Neural cell (in vitro differentiated cells): Measurements from ENCODE around the gene LILRB5. TPM values are rescaled to one million over a fixed set of nuclear protein-coding genes. Genes with fewer than 3 reads are reported as not detected.

Source experiments
- H2AFZ ChIP-seq: fragments of 200-600, 300-800 bp; sonication (generic), shearing (Covaris generic); 2 replicates; pipeline ENCODE4 v1.6.0; 2014; ENCODE audit warnings: low read depth, mild to moderate bottlenecking, antibody characterized with exemption, low read length, moderate library complexity
- H3F3A ChIP-seq: fragments of 200-600 bp; shearing (Covaris generic); 2 replicates; pipeline ENCODE4 v1.6.1; 2016; ENCODE audit warnings: mild to moderate bottlenecking, moderate library complexity, mixed read lengths, antibody characterized with exemption, low read length; ENCODE audit not compliant: insufficient read depth, poor library complexity, severe bottlenecking
- H3K27ac ChIP-seq: fragments of 200-600, 300-800 bp; sonication (generic), shearing (Covaris generic); 2 replicates; pipeline ENCODE4 v1.5.1; 2014; ENCODE audit warnings: mild to moderate bottlenecking, low read length, moderate library complexity
- H3K27me3 ChIP-seq: fragments of 300-800, 200-600 bp; sonication (generic), shearing (Covaris generic); 2 replicates; pipeline ENCODE4 v1.6.0; 2014; ENCODE audit warnings: mild to moderate bottlenecking, low read depth, low read length, moderate library complexity; ENCODE audit not compliant: insufficient read depth
- H3K36me3 ChIP-seq: fragments of 300-800, 200-600 bp; sonication (generic), shearing (Covaris generic); 2 replicates; pipeline ENCODE4 v1.5.1; 2014; ENCODE audit warnings: mild to moderate bottlenecking, antibody characterized with exemption, low read length, moderate library complexity; ENCODE audit not compliant: insufficient read depth
- H3K4me2 ChIP-seq: fragments of 300-800, 200-600 bp; sonication (generic), shearing (Covaris generic); 2 replicates; pipeline ENCODE4 v1.6.0; 2014; ENCODE audit warnings: mild to moderate bottlenecking, low read length
- H3K4me3 ChIP-seq: fragments of 300-800, 200-600 bp; sonication (generic), shearing (Covaris generic); 2 replicates; pipeline ENCODE4 v1.5.1; 2014; ENCODE audit warnings: mild to moderate bottlenecking, low read length, moderate library complexity
- H3K79me2 ChIP-seq: fragments of 200-600 bp; shearing (Covaris generic); replicated peaks from 2 replicates; pipeline ENCODE4 v1.6.0; 2014; ENCODE audit warnings: mild to moderate bottlenecking, low read length, moderate library complexity; ENCODE audit not compliant: insufficient read depth
- H3K9ac ChIP-seq: fragments of 300-800, 200-600 bp; sonication (generic), shearing (Covaris generic); 2 replicates; pipeline ENCODE4 v1.6.1; 2016; ENCODE audit warnings: mild to moderate bottlenecking, low read length, mixed read lengths
- H3K9me2 ChIP-seq: fragments of 200-600 bp; shearing (Covaris generic); 2 replicates; pipeline ENCODE4 v1.6.1; 2016; ENCODE audit warnings: mild to moderate bottlenecking, low read length, mixed read lengths; ENCODE audit not compliant: insufficient read depth
- H3K9me3 ChIP-seq: fragments of 200-600, 300-800 bp; sonication (generic), shearing (Covaris generic); 2 replicates; pipeline ENCODE4 v1.6.1; 2016; ENCODE audit warnings: mild to moderate bottlenecking, mixed run types, low read length, moderate library complexity, mixed read lengths
- H4K20me1 ChIP-seq: fragments of 200-600 bp; shearing (Covaris generic); 2 replicates; pipeline ENCODE4 v1.6.1; 2016; ENCODE audit warnings: mild to moderate bottlenecking, mixed run types; ENCODE audit not compliant: insufficient read depth
- EP300 ChIP-seq: fragments of 450-650 bp; conservative IDR thresholded peaks from 2 replicates; pipeline ENCODE4 v1.6.1; 2014; ENCODE audit warnings: antibody characterized with exemption, mild to moderate bottlenecking, moderate library complexity; ENCODE audit not compliant: poor library complexity, severe bottlenecking
- EZH2 ChIP-seq: fragments of 200-600, 300-800 bp; shearing (Covaris generic), sonication (generic); IDR thresholded peaks from 2 replicates; pipeline ENCODE4 v1.6.1; 2014; ENCODE audit warnings: antibody characterized with exemption, low read length, borderline replicate concordance, mild to moderate bottlenecking; ENCODE audit not compliant: insufficient read depth, poor library complexity, severe bottlenecking
- MXI1 ChIP-seq: fragments of 450-650 bp; conservative IDR thresholded peaks from 2 replicates; pipeline ENCODE4 v1.6.1; 2014; ENCODE audit warnings: antibody characterized with exemption, mild to moderate bottlenecking; ENCODE audit not compliant: poor library complexity, severe bottlenecking
- POLR2AphosphoS5 ChIP-seq: IDR thresholded peaks from 2 replicates; pipeline ENCODE4 v1.6.1; 2012
- RAD21 ChIP-seq: fragments of 450-650 bp; conservative IDR thresholded peaks from 2 replicates; pipeline ENCODE4 v1.6.1; 2014; ENCODE audit warnings: antibody characterized with exemption, mild to moderate bottlenecking, moderate library complexity
- SMC3 ChIP-seq: fragments of 450-650 bp; conservative IDR thresholded peaks from 2 replicates; pipeline ENCODE4 v1.6.1; 2014; ENCODE audit warnings: antibody characterized with exemption, mild to moderate bottlenecking, moderate library complexity; ENCODE audit not compliant: poor library complexity
- TAF1 ChIP-seq: IDR thresholded peaks from 2 replicates; pipeline ENCODE4 v1.6.1; 2012; ENCODE audit warnings: low read depth
- polyA plus RNA-seq: library from polyadenylated mRNA; depleted of rRNA; stranded (reverse); fragments of >200 nt; gene quantifications from 2 replicates; pipeline ENCODE4 v1.2.3, GENCODE V29; 2014
- TF ChIP-seq, protein P1 (sequence below): fragments of 450-650 bp; IDR thresholded peaks from 2 replicates; pipeline ENCODE4 v1.5.1; 2014; ENCODE audit warnings: antibody characterized with exemption, mild to moderate bottlenecking, moderate library complexity; ENCODE audit not compliant: poor library complexity, severe bottlenecking
- TF ChIP-seq, protein P2 (sequence below): IDR thresholded peaks from 2 replicates; pipeline ENCODE4 v1.6.1; 2012; ENCODE audit warnings: borderline replicate concordance

Gene LILRB5
- polyA plus RNA-seq, 1 donor from 2014 or later: not detected

DNA sequence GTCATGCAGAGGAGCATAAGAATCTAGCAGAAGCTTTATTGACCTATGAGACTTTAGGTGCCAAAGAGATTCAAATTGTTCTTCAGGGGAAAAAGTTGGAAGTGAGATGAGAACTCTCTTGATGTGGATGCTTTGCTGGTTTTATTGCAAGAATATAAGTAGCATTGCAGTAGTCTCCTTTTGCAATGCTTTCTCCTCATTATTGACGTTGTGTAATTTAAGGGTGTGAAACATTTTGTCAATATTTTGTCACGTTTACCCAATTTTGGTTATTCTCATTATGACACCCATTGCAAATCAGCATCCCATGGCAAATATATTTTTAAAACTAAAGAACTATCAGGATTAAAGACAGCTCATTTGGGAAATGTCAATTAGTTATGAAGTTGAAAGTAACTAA, 11.9 kb upstream of the LILRB5 start:
- no peaks in the 10 kb centered on the region for H3K9me2 ChIP-seq
- H3K4me3 ChIP-seq: no peak overlapping the region
- H4K20me1 ChIP-seq: no peaks in the 10 kb centered on the region
- H3K79me2 ChIP-seq: no peaks in the 10 kb centered on the region
- H3K36me3 ChIP-seq: no peaks in the 10 kb centered on the region
- H3K27me3 ChIP-seq: no peaks in the 10 kb centered on the region
- no peak overlapping the region for H3K4me2 ChIP-seq
- H3F3A ChIP-seq: no peaks in the 10 kb centered on the region
- no peak overlapping the region for H3K9ac ChIP-seq
- no peak overlapping the region for H2AFZ ChIP-seq
- H3K27ac ChIP-seq: no peak overlapping the region
- H3K9me3 ChIP-seq: no peaks in the 10 kb centered on the region
- TF ChIP-seq RAD21: no peak
- TF ChIP-seq MXI1: no peak
- TF ChIP-seq, protein P1, sequence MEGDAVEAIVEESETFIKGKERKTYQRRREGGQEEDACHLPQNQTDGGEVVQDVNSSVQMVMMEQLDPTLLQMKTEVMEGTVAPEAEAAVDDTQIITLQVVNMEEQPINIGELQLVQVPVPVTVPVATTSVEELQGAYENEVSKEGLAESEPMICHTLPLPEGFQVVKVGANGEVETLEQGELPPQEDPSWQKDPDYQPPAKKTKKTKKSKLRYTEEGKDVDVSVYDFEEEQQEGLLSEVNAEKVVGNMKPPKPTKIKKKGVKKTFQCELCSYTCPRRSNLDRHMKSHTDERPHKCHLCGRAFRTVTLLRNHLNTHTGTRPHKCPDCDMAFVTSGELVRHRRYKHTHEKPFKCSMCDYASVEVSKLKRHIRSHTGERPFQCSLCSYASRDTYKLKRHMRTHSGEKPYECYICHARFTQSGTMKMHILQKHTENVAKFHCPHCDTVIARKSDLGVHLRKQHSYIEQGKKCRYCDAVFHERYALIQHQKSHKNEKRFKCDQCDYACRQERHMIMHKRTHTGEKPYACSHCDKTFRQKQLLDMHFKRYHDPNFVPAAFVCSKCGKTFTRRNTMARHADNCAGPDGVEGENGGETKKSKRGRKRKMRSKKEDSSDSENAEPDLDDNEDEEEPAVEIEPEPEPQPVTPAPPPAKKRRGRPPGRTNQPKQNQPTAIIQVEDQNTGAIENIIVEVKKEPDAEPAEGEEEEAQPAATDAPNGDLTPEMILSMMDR: no peak
- no peak for TF ChIP-seq EZH2
- TF ChIP-seq, protein P2, sequence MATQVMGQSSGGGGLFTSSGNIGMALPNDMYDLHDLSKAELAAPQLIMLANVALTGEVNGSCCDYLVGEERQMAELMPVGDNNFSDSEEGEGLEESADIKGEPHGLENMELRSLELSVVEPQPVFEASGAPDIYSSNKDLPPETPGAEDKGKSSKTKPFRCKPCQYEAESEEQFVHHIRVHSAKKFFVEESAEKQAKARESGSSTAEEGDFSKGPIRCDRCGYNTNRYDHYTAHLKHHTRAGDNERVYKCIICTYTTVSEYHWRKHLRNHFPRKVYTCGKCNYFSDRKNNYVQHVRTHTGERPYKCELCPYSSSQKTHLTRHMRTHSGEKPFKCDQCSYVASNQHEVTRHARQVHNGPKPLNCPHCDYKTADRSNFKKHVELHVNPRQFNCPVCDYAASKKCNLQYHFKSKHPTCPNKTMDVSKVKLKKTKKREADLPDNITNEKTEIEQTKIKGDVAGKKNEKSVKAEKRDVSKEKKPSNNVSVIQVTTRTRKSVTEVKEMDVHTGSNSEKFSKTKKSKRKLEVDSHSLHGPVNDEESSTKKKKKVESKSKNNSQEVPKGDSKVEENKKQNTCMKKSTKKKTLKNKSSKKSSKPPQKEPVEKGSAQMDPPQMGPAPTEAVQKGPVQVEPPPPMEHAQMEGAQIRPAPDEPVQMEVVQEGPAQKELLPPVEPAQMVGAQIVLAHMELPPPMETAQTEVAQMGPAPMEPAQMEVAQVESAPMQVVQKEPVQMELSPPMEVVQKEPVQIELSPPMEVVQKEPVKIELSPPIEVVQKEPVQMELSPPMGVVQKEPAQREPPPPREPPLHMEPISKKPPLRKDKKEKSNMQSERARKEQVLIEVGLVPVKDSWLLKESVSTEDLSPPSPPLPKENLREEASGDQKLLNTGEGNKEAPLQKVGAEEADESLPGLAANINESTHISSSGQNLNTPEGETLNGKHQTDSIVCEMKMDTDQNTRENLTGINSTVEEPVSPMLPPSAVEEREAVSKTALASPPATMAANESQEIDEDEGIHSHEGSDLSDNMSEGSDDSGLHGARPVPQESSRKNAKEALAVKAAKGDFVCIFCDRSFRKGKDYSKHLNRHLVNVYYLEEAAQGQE: no peak
- TF ChIP-seq TAF1: no peak
- TF ChIP-seq POLR2AphosphoS5: no peak
- no peak for TF ChIP-seq EP300
- TF ChIP-seq SMC3: no peak

DNA sequence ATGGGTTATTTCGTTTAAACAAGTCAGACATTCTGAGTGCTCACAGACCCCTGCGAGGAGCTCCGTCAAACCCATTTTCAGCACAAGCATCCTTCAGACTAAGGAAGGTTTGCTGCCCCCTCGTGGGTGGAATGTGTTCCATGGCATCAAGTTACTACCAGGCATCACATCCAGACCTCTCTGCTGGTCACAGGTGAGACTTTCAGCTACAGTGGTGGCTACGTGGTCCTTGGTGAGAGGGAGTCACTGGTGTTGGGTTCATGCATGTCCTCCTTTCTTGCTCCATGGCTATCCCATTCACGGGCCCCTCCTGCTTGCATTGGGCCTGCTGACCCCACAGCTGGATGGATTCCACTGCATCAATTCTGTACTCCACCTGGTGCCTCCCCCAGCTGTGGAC, 9.1 kb upstream of the LILRB5 start:
- H3K79me2 ChIP-seq: no peaks in the 10 kb centered on the region
- H4K20me1 ChIP-seq: no peaks in the 10 kb centered on the region
- H3K27me3 ChIP-seq: no peaks in the 10 kb centered on the region
- no peak overlapping the region for H3K27ac ChIP-seq
- H3K4me2 ChIP-seq: no peak overlapping the region
- no peaks in the 10 kb centered on the region for H3K9me2 ChIP-seq
- H3K36me3 ChIP-seq: no peaks in the 10 kb centered on the region
- H2AFZ ChIP-seq: no peak overlapping the region
- H3K9me3 ChIP-seq: no peaks in the 10 kb centered on the region
- no peak overlapping the region for H3K4me3 ChIP-seq
- no peak overlapping the region for H3K9ac ChIP-seq
- TF ChIP-seq EP300 (no peak), RAD21 (peak; percentile 52), SMC3 (peak; percentile 61)
- TF ChIP-seq, protein P1: peak; percentile 65
- H3F3A ChIP-seq: no peaks in the 10 kb centered on the region
